GM18858 (cell line): ENCODE data around the gene LRRC45.

Experiments
- ATAC-seq: cut with Tn5 transposase; IDR thresholded peaks from one replicate; pipeline ENCODE4 v1.9.1; 2021; ENCODE audit not compliant: unreplicated experiment

The LRRC45 gene

GRCh38 chr17:82061047-82061925, 38.2 kb downstream of the LRRC45 start:
- no peak for ATAC-seq

GRCh38 chr17:82062076-82062983, 39.2 kb downstream of the LRRC45 start:
- ATAC-seq, result no peak

GRCh38 chr17:82062984-82063368, 39.9 kb downstream of the LRRC45 start:
- no peak for ATAC-seq

- no peak for ATAC-seq
Measured at GRCh38 chr17:82063424-82064415, 40.6 kb downstream of the LRRC45 start.

GRCh38 chr17:82064433-82065192, 41.5 kb downstream of the LRRC45 start:
- no peak for ATAC-seq

GRCh38 chr17:82065193-82065637, 42.1 kb downstream of the LRRC45 start:
- no peak for ATAC-seq

GRCh38 chr17:82065638-82066303, 42.7 kb downstream of the LRRC45 start, which contains the start of gene DUS1L:
Gene DUS1L (minus strand): TSS chr17:82065804. CDS start chr17:82065059, 745 bp downstream.
- ATAC-seq, result no peak

- no peak for ATAC-seq
Measured at GRCh38 chr17:82070611-82071010, 47.5 kb downstream of the LRRC45 start.

- no peak for ATAC-seq
Measured at GRCh38 chr17:82072827-82073226, 49.7 kb downstream of the LRRC45 start.

GRCh38 chr17:82073446-82073845, 50.3 kb downstream of the LRRC45 start:
- no peak for ATAC-seq

- ATAC-seq, result no peak
Measured at GRCh38 chr17:82076018-82076784, 53.1 kb downstream of the LRRC45 start.

GRCh38 chr17:82076785-82077591, 53.9 kb downstream of the LRRC45 start:
- no peak for ATAC-seq

GRCh38 chr17:82077617-82078358, 54.7 kb downstream of the LRRC45 start:
- no peak for ATAC-seq

GRCh38 chr17:82078433-82078832, 55.3 kb downstream of the LRRC45 start:
- ATAC-seq, result no peak

- no peak for ATAC-seq
Measured at GRCh38 chr17:82079001-82079677, 56.0 kb downstream of the LRRC45 start.

- no peak for ATAC-seq
Measured at GRCh38 chr17:82080048-82080788, 57.1 kb downstream of the LRRC45 start.
